ENCODE measurements around the gene OSBPL8.

DNA sequence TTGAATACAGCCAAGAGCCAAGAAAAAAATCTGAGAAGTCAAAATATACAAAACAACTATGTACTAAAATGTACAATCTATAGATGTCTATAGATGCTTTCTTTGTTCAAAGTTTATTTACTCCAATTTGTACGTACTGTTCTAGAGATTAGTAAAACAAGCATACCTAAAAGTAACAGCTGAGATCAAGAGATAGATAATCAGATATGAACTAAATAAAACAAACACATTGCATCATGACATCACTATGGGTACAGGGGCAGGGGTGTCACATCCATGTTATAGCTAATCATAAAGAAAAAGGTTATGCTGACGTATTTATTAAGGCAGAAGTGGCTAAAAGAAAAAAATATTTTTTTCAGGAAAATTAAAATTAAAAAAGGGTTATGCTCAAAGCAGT is 139.3 kb downstream of the OSBPL8 start:
- TF ChIP-seq MEF2A (IDR thresholded peaks at IDR 0.05; ENCODE audit: control insufficient read depth, low read depth, low read length) (no peak), ETV5 (CRISPR knock-in tag; IDR thresholded peaks at IDR 0.05; ENCODE audit: low read depth) (no peak), YY1 (IDR thresholded peaks at IDR 0.05; ENCODE audit: borderline replicate concordance in 1 of 3, control insufficient read depth in 1 of 3, extremely low read depth in 1 of 3, insufficient read depth in 3 of 3, insufficient read length in 1 of 3, insufficient replicate concordance in 2 of 3, low read depth in 1 of 3, low read length in 2 of 3) (no peak), TRIM28 (IDR thresholded peaks at IDR 0.05) (no peak), ZNF24 (IDR thresholded peaks at IDR 0.05) (no peak), MAFK (IDR thresholded peaks at IDR 0.05; ENCODE audit: low read length) (no peak), FIP1L1 (IDR thresholded peaks at IDR 0.05; ENCODE audit: low read depth, low read length, poor library complexity, severe bottlenecking) (no peak), CTCF (IDR thresholded peaks at IDR 0.05 in 2 of 3, conservative IDR thresholded peaks at IDR 0.05 in 1 of 3; ENCODE audit: insufficient read depth in 2 of 3, low read depth in 1 of 3, low read length in 3 of 3) (no peak)
- TF ChIP-seq, protein P1, sequence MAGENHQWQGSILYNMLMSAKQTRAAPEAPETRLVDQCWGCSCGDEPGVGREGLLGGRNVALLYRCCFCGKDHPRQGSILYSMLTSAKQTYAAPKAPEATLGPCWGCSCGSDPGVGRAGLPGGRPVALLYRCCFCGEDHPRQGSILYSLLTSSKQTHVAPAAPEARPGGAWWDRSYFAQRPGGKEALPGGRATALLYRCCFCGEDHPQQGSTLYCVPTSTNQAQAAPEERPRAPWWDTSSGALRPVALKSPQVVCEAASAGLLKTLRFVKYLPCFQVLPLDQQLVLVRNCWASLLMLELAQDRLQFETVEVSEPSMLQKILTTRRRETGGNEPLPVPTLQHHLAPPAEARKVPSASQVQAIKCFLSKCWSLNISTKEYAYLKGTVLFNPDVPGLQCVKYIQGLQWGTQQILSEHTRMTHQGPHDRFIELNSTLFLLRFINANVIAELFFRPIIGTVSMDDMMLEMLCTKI (IDR thresholded peaks at IDR 0.05; ENCODE audit: partially characterized antibody): no peak
- TF ChIP-seq, protein P2, sequence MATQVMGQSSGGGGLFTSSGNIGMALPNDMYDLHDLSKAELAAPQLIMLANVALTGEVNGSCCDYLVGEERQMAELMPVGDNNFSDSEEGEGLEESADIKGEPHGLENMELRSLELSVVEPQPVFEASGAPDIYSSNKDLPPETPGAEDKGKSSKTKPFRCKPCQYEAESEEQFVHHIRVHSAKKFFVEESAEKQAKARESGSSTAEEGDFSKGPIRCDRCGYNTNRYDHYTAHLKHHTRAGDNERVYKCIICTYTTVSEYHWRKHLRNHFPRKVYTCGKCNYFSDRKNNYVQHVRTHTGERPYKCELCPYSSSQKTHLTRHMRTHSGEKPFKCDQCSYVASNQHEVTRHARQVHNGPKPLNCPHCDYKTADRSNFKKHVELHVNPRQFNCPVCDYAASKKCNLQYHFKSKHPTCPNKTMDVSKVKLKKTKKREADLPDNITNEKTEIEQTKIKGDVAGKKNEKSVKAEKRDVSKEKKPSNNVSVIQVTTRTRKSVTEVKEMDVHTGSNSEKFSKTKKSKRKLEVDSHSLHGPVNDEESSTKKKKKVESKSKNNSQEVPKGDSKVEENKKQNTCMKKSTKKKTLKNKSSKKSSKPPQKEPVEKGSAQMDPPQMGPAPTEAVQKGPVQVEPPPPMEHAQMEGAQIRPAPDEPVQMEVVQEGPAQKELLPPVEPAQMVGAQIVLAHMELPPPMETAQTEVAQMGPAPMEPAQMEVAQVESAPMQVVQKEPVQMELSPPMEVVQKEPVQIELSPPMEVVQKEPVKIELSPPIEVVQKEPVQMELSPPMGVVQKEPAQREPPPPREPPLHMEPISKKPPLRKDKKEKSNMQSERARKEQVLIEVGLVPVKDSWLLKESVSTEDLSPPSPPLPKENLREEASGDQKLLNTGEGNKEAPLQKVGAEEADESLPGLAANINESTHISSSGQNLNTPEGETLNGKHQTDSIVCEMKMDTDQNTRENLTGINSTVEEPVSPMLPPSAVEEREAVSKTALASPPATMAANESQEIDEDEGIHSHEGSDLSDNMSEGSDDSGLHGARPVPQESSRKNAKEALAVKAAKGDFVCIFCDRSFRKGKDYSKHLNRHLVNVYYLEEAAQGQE (IDR thresholded peaks at IDR 0.05; ENCODE audit: borderline replicate concordance): no peak
- TF ChIP-seq, protein P2 (CRISPR knock-in tag; IDR thresholded peaks at IDR 0.05; ENCODE audit: low read depth): no peak
